Transverse colon (tissue), 4 donors: ENCODE results near the gene KRTAP19-6. TPM values are rescaled to one million over a fixed set of nuclear protein-coding genes. Genes with fewer than 3 reads are reported as not detected.
"Not testable (repeated sequence)": the region's sequence is repeated elsewhere in the genome, so short reads cannot be mapped to it uniquely, and the experiment has no call there.

Source experiments
- DNase-seq: peaks from one replicate; pipeline ENCODE4 v3.0.0-alpha.2; 2019
- H3K27ac ChIP-seq, 4 donors: fragments of 200-600 bp; sonication (generic); 2 replicates each; pipeline ENCODE4 v1.5.1; 2016 to 2018; ENCODE audit warnings: inconsistent platforms in 4 of 4
- H3K27me3 ChIP-seq: fragments of 200-600 bp; sonication (generic); 2 replicates; pipeline ENCODE4 v1.5.1; 2017; ENCODE audit warnings: inconsistent platforms
- H3K36me3 ChIP-seq, 4 donors: fragments of 200-600 bp; sonication (generic); 2 replicates each; pipeline ENCODE4 v1.5.1; 2017 to 2019; ENCODE audit warnings: inconsistent platforms in 4 of 4
- H3K4me1 ChIP-seq, 4 donors: fragments of 200-600 bp; sonication (generic); 2 replicates each; pipeline ENCODE4 v1.5.1; 2017 to 2020; ENCODE audit warnings: inconsistent platforms in 4 of 4
- H3K4me3 ChIP-seq, 4 donors: fragments of 200-600 bp; sonication (generic); 1 replicate in 1 of 4; 2 replicates in 3 of 4; pipeline versions ENCODE4 v1.5.1 to v1.6.1; 2017 to 2019; ENCODE audit warnings: inconsistent platforms in 4 of 4
- H3K9me3 ChIP-seq, 2 donors: fragments of 200-600 bp; sonication (generic); 2 replicates each; pipeline ENCODE4 v1.5.1; 2017 to 2019; ENCODE audit warnings: inconsistent platforms in 2 of 2
- EP300 ChIP-seq: sonication (generic); formaldehyde crosslinking; IDR thresholded peaks from one replicate; pipeline ENCODE4 v1.6.1; 2017; ENCODE audit warnings: antibody characterized with exemption, low read depth
- POLR2A ChIP-seq: fragments of 450-650 bp; IDR thresholded peaks from one replicate; pipeline ENCODE4 v1.6.1; 2016; ENCODE audit warnings: antibody characterized with exemption, mild to moderate bottlenecking, moderate library complexity
- POLR2AphosphoS5 ChIP-seq, 3 donors: sonication (generic); formaldehyde crosslinking; IDR thresholded peaks; one replicate each; pipeline ENCODE4 v1.6.1; 2016; ENCODE audit warnings: antibody characterized with exemption in 3 of 3
- WGBS, 2 donors: methylation state at CpG; one replicate each; pipeline ENCODE4 v1.1.5; 2018; ENCODE audit warnings: low coverage in 1 of 2; 5-methylcytosine and 5-hydroxymethylcytosine counted together
- in situ Hi-C, 4 donors: fragments of 200-750 bp; cut with MboI; loops; one replicate each; pipeline versions ENCODE4 v1.15.0 to v1.15.1; 2017; ENCODE audit warnings: low sequenced_read_pairs in 3 of 4, low pct_ligation_motif_present in 1 of 4, low pct_unique_long_range_greater_than_20kb in 1 of 4
- intact Hi-C: fragments of 100-400 bp; cut with DNase I; formaldehyde crosslinking; loops from one replicate; pipeline ENCODE4 v1.15.1; 2023; ENCODE audit warnings: low total_unique reads
- total RNA-seq, 4 donors: library from RNA; depleted of rRNA; stranded (reverse); fragments of >200 nt; gene quantifications; one replicate each; pipeline ENCODE4 v1.1.0, GENCODE V29; 2016
- TF ChIP-seq, protein P1 (sequence below), 5 experiments: fragments of 200-600 bp in 3 of 5; fragments of 450-650 bp in 2 of 5; sonication (generic) in 3 of 5; IDR thresholded peaks; 1 replicate in 2 of 5; 2 replicates in 3 of 5; pipeline ENCODE4 v1.5.1; 2016 to 2017; ENCODE audit warnings: antibody characterized with exemption in 5 of 5, inconsistent platforms in 3 of 5, mild to moderate bottlenecking in 2 of 5, moderate library complexity in 1 of 5

Gene KRTAP19-6
- total RNA-seq, 4 donors from 2014 or later, result not detected

DNA sequence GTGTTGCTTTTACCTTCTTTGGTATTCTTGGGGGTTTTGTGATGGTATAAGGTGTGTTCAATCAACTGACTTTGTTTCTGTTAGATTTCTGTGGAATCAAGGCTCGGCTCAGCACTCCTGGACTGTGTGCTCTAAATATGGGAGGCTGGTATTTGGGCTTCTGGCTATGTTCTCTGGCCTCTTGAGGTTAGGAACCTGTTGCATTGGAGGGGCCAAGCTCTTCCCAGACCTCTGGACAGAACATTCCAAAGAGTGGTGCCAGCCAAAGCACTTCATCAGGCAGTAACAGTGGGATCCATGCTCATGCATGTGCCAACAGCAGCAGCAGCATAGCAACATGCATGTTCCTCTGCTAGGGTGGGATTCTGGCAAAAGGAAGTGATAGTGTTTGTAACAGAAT lies 11.1 kb upstream of the KRTAP19-6 start:
- Histone ChIP-seq H3K9me3 (peaks cover 0 to 5% of the 10 kb centered on the region in 2 donors), H3K36me3 (no peaks in the 10 kb centered on the region), H3K4me1 (no peaks in the 10 kb centered on the region), H3K27ac (no peak overlapping the region), H3K4me3 (no peak overlapping the region), H3K27me3 (no peaks in the 10 kb centered on the region)
- TF ChIP-seq, protein P1, sequence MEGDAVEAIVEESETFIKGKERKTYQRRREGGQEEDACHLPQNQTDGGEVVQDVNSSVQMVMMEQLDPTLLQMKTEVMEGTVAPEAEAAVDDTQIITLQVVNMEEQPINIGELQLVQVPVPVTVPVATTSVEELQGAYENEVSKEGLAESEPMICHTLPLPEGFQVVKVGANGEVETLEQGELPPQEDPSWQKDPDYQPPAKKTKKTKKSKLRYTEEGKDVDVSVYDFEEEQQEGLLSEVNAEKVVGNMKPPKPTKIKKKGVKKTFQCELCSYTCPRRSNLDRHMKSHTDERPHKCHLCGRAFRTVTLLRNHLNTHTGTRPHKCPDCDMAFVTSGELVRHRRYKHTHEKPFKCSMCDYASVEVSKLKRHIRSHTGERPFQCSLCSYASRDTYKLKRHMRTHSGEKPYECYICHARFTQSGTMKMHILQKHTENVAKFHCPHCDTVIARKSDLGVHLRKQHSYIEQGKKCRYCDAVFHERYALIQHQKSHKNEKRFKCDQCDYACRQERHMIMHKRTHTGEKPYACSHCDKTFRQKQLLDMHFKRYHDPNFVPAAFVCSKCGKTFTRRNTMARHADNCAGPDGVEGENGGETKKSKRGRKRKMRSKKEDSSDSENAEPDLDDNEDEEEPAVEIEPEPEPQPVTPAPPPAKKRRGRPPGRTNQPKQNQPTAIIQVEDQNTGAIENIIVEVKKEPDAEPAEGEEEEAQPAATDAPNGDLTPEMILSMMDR (IDR thresholded peaks at IDR 0.05), result no peak
- TF ChIP-seq POLR2AphosphoS5 (IDR thresholded peaks at IDR 0.05), result no peak
- no peak for TF ChIP-seq POLR2A
- TF ChIP-seq EP300, result no peak
- 33% methylated on average over 1 of the region's 1 CpG; no CpG with 5 or more reads in 1 of the 2 donors for WGBS, 2 donors
- in situ Hi-C loops, result no loop called here
- intact Hi-C loops, result no loop called here
- DNase-seq, result no peak

DNA sequence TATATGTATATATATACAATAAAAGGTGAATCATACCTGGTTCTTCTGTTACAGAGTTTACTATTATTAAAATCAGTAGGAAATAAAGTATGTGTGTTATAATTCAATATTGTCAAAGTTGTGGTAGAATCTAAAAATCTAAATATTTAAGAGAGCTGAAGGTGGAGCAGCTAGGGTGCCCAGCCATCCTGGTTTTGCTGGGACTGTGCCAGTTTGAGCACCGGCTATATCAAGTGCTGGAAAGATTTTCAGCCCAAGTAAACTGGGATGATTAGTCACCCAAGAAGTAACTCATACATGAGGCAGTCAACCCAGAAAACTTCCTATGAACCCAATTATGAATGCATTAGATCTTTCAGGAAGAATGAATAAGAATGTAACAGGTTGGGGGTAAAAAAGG lies 22.8 kb downstream of the KRTAP19-6 start:
- WGBS, 2 donors, result 86 to 96% methylated on average over 1 of the region's 1 CpG
- Histone ChIP-seq H3K27me3 (no peaks in the 10 kb centered on the region), H3K27ac (no peak overlapping the region), H3K9me3 (peaks cover 0 to 5% of the 10 kb centered on the region in 2 donors), H3K36me3 (no peaks in the 10 kb centered on the region), H3K4me3 (no peak overlapping the region), H3K4me1 (no peaks in the 10 kb centered on the region)
- DNase-seq, result no peak
- TF ChIP-seq POLR2AphosphoS5 (IDR thresholded peaks at IDR 0.05), result no peak
- TF ChIP-seq POLR2A, result no peak
- TF ChIP-seq, protein P1 (IDR thresholded peaks at IDR 0.05), result no peak
- no peak for TF ChIP-seq EP300
- intact Hi-C loops, result no loop called here
- in situ Hi-C loops, result no loop called here

DNA sequence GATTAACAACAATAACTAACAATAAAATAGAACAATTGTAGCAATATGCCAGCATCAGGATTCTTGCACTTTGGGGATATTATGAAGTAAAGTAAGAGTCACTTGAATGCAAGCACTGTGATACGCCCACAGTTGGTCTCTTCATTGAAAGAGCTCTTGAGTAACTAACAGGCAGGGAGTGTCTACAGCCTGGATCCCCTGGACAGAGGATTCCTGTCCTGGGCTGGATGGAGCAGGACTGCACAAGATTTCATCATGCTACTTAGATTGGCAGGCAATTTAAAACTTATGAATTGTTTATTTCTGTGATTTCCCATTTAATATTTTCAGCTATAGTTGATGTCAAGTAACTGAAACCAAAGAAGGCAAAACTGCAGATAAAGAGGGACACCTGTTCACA lies 26.0 kb downstream of the KRTAP19-6 start:
- intact Hi-C loops, result no loop called here

DNA sequence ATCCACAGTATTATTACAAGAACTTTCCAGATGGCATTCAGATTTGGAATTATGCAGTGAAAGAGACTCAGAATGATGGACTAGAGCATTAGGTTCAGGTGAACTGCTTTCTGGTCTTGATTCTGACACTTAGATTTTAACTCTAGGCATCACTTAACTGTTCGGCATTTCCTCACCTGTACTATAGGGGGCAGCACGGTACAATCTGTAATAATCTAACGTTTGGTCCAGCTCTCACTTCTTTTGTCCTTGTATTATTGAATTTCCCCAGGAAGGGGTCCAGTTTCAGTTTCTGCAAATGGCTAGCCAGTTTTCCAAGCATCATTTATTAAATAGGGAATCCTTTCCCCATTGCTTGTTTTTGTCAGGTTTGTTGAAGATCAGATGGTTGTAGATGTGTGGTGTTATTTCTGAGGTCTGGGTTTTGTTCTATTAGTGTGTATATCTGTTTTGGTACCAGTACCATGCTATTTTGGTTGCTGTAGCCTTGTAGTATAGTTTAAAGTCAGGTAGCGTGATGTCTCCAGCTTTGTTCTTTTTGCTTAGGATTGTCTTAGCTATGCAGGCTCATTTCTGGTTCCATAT lies 36.0 kb downstream of the KRTAP19-6 start:
- intact Hi-C loops, H3K27ac ChIP-seq, H3K4me1 ChIP-seq, H3K27me3 ChIP-seq, H3K36me3 ChIP-seq, DNase-seq, in situ Hi-C loops, H3K9me3 ChIP-seq, H3K4me3 ChIP-seq: not testable (repeated sequence)
- 30 to 35% methylated on average over 4 of the region's 4 CpGs for WGBS, 2 donors

More for the DNA sequence above, 26.0 kb downstream of the KRTAP19-6 start:
- no peak for TF ChIP-seq POLR2AphosphoS5 (IDR thresholded peaks at IDR 0.05)
- no peak for TF ChIP-seq EP300
- TF ChIP-seq, protein P1 (IDR thresholded peaks at IDR 0.05), result no peak
- TF ChIP-seq POLR2A, result no peak
- H3K4me1 ChIP-seq, result no peaks in the 10 kb centered on the region
- no peaks in the 10 kb centered on the region for H3K36me3 ChIP-seq
- H3K9me3 ChIP-seq, result peaks cover 0 to 9% of the 10 kb centered on the region in 2 donors
- no peak overlapping the region for H3K4me3 ChIP-seq
- in situ Hi-C loops, result no loop called here
- H3K27me3 ChIP-seq, result no peaks in the 10 kb centered on the region
- DNase-seq, result no peak
- no peak overlapping the region for H3K27ac ChIP-seq
- 75 to 84% methylated on average over 1 of the region's 1 CpG for WGBS, 2 donors

DNA sequence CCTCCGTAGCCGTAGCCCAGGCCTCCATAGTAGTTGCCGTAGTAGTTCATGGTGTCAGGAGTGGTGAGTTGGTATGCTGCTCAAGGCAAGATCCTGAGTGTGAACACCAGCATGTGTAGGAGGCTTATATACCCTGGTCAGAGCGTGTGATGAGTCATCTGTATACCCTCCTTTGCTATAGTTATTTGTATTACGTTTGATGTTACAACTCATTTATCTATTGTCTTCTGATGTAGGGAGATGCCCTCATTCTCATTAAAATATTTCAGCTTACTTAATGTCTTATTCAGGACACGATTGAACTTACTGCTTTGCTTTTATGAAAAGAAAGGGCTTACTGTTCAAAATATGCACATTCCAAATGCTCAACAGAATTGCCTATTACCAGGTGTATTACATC lies 39.6 kb downstream of the KRTAP19-6 start, which contains the start of gene KRTAP19-5:
KRTAP19-5 (minus strand) TSS at position 101 of the 400 bp plus-strand sequence; CDS start at position 50, 51 bp downstream.
- in situ Hi-C loops, result no loop called here
- no peak for DNase-seq
- 61 to 85% methylated on average over 3 to 6 of the region's 6 CpGs for WGBS, 2 donors
- H3K9me3 ChIP-seq, result no peaks in the 10 kb centered on the region
- TF ChIP-seq EP300 (no peak), POLR2AphosphoS5 (IDR thresholded peaks at IDR 0.05) (no peak), POLR2A (no peak)
- TF ChIP-seq, protein P1 (IDR thresholded peaks at IDR 0.05), result no peak
- intact Hi-C loops, result no loop called here
- no peaks in the 10 kb centered on the region for H3K4me1 ChIP-seq
- no peak within 1 kb of the TSS for H3K27ac ChIP-seq
- H3K36me3 ChIP-seq, result no peaks in the 10 kb centered on the region
- H3K27me3 ChIP-seq, result no peaks in the 10 kb centered on the region
- no peak within 1 kb of the TSS for H3K4me3 ChIP-seq
